Natural killer cell (primary cell): ENCODE data around the gene PREX1. TPM values are rescaled to one million over a fixed set of nuclear protein-coding genes. Genes with fewer than 3 reads are reported as not detected.

Source experiments
- ATAC-seq, 3 donors: fragments of 150-1000 bp in 2 of 3; fragments of 200-7000 bp in 1 of 3; cut with Tn5 transposase; 1 replicate in 1 of 3; 2 replicates in 2 of 3; pipeline ENCODE4 v1.10.0; 2021; ENCODE audit warnings: mild to moderate bottlenecking in 2 of 3, moderate library complexity in 2 of 3
- DNase-seq, 2 donors: peaks; one replicate each; pipeline versions ENCODE4 v3.0.0 to v3.0.0-alpha.2; 2013 to 2021; ENCODE audit warnings: mixed read lengths in 1 of 2
- H3K27ac ChIP-seq: one replicate; pipeline ENCODE4 v1.5.1; 2013; ENCODE audit warnings: mild to moderate bottlenecking, low read length
- H3K27me3 ChIP-seq: one replicate; pipeline ENCODE4 v1.6.1; 2013; ENCODE audit warnings: low read length; ENCODE audit not compliant: control insufficient read depth, insufficient read depth
- H3K36me3 ChIP-seq: one replicate; pipeline ENCODE4 v1.6.1; 2013; ENCODE audit warnings: low read length; ENCODE audit not compliant: control insufficient read depth, insufficient read depth
- H3K4me1 ChIP-seq: one replicate; pipeline ENCODE4 v1.6.1; 2013; ENCODE audit warnings: low read length; ENCODE audit not compliant: control insufficient read depth, insufficient read depth
- H3K4me3 ChIP-seq: one replicate; pipeline ENCODE4 v1.5.1; 2013; ENCODE audit warnings: low read length
- H3K9me3 ChIP-seq: one replicate; pipeline ENCODE4 v1.6.1; 2013; ENCODE audit warnings: low read length; ENCODE audit not compliant: control insufficient read depth, insufficient read depth
- H3K27ac Mint-ChIP-seq, 2 donors: one replicate each; pipeline ENCODE4 v1.8.0; 2022; ENCODE audit warnings: mild to moderate bottlenecking in 2 of 2, mixed read lengths in 2 of 2, moderate library complexity in 1 of 2
- H3K27me3 Mint-ChIP-seq, 2 donors: one replicate each; pipeline ENCODE4 v1.8.0; 2022; ENCODE audit warnings: low read depth in 2 of 2, mixed read lengths in 2 of 2
- H3K36me3 Mint-ChIP-seq: one replicate; pipeline ENCODE4 v1.8.0; 2022; ENCODE audit warnings: mixed read lengths
- H3K4me1 Mint-ChIP-seq, 2 donors: one replicate each; pipeline ENCODE4 v1.8.0; 2022; ENCODE audit warnings: mixed read lengths in 2 of 2
- H3K4me3 Mint-ChIP-seq: one replicate; pipeline ENCODE4 v1.8.0; 2022; ENCODE audit warnings: mild to moderate bottlenecking, moderate library complexity, mixed read lengths
- H3K9me3 Mint-ChIP-seq, 2 donors: one replicate each; pipeline ENCODE4 v1.8.0; 2022; ENCODE audit warnings: mixed read lengths in 2 of 2
- CTCF ChIP-seq: fragments of 200-600 bp; IDR thresholded peaks from one replicate; pipeline ENCODE4 v1.8.0; 2022; ENCODE audit warnings: antibody characterized with exemption
- WGBS: methylation state at CpG from one replicate; pipeline ENCODE4 v1.1.7; 2013; ENCODE audit warnings: missing lambda C conversion rate; ENCODE audit not compliant: insufficient coverage; 5-methylcytosine and 5-hydroxymethylcytosine counted together
- intact Hi-C: fragments of 100-400 bp; cut with micrococcal nuclease; formaldehyde crosslinking; loops from one replicate; pipeline ENCODE4 v1.14.2; 2022
- total RNA-seq, 4 donors: library from RNA; stranded (reverse); fragments of 120-200 nt in 1 of 4; gene quantifications; one replicate each; pipeline versions ENCODE4 v1.2.3 to v1.2.4, GENCODE V29; 2013 to 2022

The PREX1 gene
- total RNA-seq, 3 donors from 2014 or later (not counting 1 experiment from before 2014, with no cell fraction given): 382 to 392 (median 389) TPM

GRCh38 chr20:48604426-48604825 is 223.4 kb downstream of the PREX1 start:
- no peaks in the 10 kb centered on the region for H3K27me3 ChIP-seq
- ATAC-seq (no peak), DNase-seq (no peak)
- no peaks in the 10 kb centered on the region for H3K4me1 Mint-ChIP-seq
- no peaks in the 10 kb centered on the region for H3K36me3 ChIP-seq
- no peaks in the 10 kb centered on the region for H3K36me3 Mint-ChIP-seq
- H3K4me3 ChIP-seq: no peak overlapping the region
- H3K9me3 Mint-ChIP-seq: no peaks in the 10 kb centered on the region
- H3K4me3 Mint-ChIP-seq: no peak overlapping the region
- no peak overlapping the region for H3K27ac ChIP-seq
- H3K4me1 ChIP-seq: no peaks in the 10 kb centered on the region
- TF ChIP-seq CTCF: no peak
- no peak overlapping the region for H3K27ac Mint-ChIP-seq
- intact Hi-C loops: no loop called here
- 89% methylated on average over 9 of the region's 9 CpGs for WGBS
- no peaks in the 10 kb centered on the region for H3K9me3 ChIP-seq
- peaks cover 0 to 4% of the 10 kb centered on the region in 2 donors for H3K27me3 Mint-ChIP-seq

- no peak for TF ChIP-seq CTCF
Observed at GRCh38 chr20:48603819-48604405, 223.9 kb downstream of the PREX1 start.

GRCh38 chr20:48603116-48603818 is 224.5 kb downstream of the PREX1 start:
- ATAC-seq (no peak), DNase-seq (no peak)
- no peak overlapping the region for H3K4me3 Mint-ChIP-seq
- no peak overlapping the region for H3K27ac Mint-ChIP-seq
- Histone ChIP-seq H3K36me3 (no peaks in the 10 kb centered on the region), H3K9me3 (no peaks in the 10 kb centered on the region), H3K4me3 (no peak overlapping the region), H3K27ac (no peak overlapping the region), H3K27me3 (no peaks in the 10 kb centered on the region), H3K4me1 (no peaks in the 10 kb centered on the region)
- 81% methylated on average over 9 of the region's 9 CpGs for WGBS
- no peaks in the 10 kb centered on the region for H3K36me3 Mint-ChIP-seq
- H3K27me3 Mint-ChIP-seq: peaks cover 0 to 7% of the 10 kb centered on the region in 2 donors
- TF ChIP-seq CTCF: no peak
- intact Hi-C loops: no loop called here
- H3K9me3 Mint-ChIP-seq: no peaks in the 10 kb centered on the region
- no peaks in the 10 kb centered on the region for H3K4me1 Mint-ChIP-seq

More at GRCh38 chr20:48603819-48604405, 223.9 kb downstream of the PREX1 start:
- 87% methylated on average over 11 of the region's 11 CpGs for WGBS
- Histone ChIP-seq H3K27ac (no peak overlapping the region), H3K9me3 (no peaks in the 10 kb centered on the region), H3K36me3 (no peaks in the 10 kb centered on the region), H3K4me3 (no peak overlapping the region), H3K27me3 (no peaks in the 10 kb centered on the region), H3K4me1 (no peaks in the 10 kb centered on the region)
- Mint-ChIP-seq H3K36me3 (no peaks in the 10 kb centered on the region), H3K27ac (no peak overlapping the region), H3K27me3 (peaks cover 0 to 7% of the 10 kb centered on the region in 2 donors), H3K9me3 (no peaks in the 10 kb centered on the region), H3K4me1 (no peaks in the 10 kb centered on the region), H3K4me3 (no peak overlapping the region)
- ATAC-seq (no peak), DNase-seq (no peak)
- intact Hi-C loops: no loop called here
